CD14-positive monocyte (primary cell): ENCODE measurements around the gene TRUB1. TPM values are rescaled to one million over a fixed set of nuclear protein-coding genes. Genes with fewer than 3 reads are reported as not detected.

Experiments
- DNase-seq, 3 donors: peaks; one replicate each; pipeline ENCODE4 v3.0.0-alpha.2; 2011 to 2022
- H2AFZ ChIP-seq: 2 replicates; pipeline ENCODE4 v1.6.0; 2012; ENCODE audit warnings: mild to moderate bottlenecking, low read depth, low read length, inconsistent platforms; ENCODE audit not compliant: insufficient read depth, poor library complexity, severe bottlenecking
- H3K27ac ChIP-seq, 2 donors: 1 replicate in 1 of 2; 2 replicates in 1 of 2; pipeline ENCODE4 v1.5.1; 2012 to 2013; ENCODE audit warnings: low read length in 2 of 2, control low read depth in 1 of 2, inconsistent platforms in 1 of 2, low read depth in 1 of 2, mild to moderate bottlenecking in 1 of 2
- H3K27me3 ChIP-seq, 2 donors: one replicate each; pipeline versions ENCODE4 v1.6.0 to v1.6.1; 2011 to 2013; ENCODE audit warnings: low read length in 2 of 2; ENCODE audit not compliant: control insufficient read depth in 2 of 2, insufficient read depth in 2 of 2
- H3K36me3 ChIP-seq, 2 donors: replicated peaks in 1 of 2; 1 replicate in 1 of 2; 2 replicates in 1 of 2; pipeline versions ENCODE4 v1.5.1 to v1.6.1; 2012 to 2013; ENCODE audit warnings: low read length in 2 of 2, control low read depth in 1 of 2, inconsistent platforms in 1 of 2, mild to moderate bottlenecking in 1 of 2; ENCODE audit not compliant: insufficient read depth in 2 of 2, control insufficient read depth in 1 of 2
- H3K4me1 ChIP-seq, 2 donors: 1 replicate in 1 of 2; 2 replicates in 1 of 2; pipeline versions ENCODE4 v1.5.1 to v1.6.1; 2012 to 2013; ENCODE audit warnings: low read length in 2 of 2, control low read depth in 1 of 2, inconsistent platforms in 1 of 2, mild to moderate bottlenecking in 1 of 2, moderate library complexity in 1 of 2; ENCODE audit not compliant: insufficient read depth in 2 of 2, control insufficient read depth in 1 of 2
- H3K4me2 ChIP-seq: replicated peaks from 2 replicates; pipeline ENCODE3; 2012; ENCODE audit warnings: low read length, moderate library complexity, mild to moderate bottlenecking; ENCODE audit not compliant: poor library complexity, severe bottlenecking; ENCODE audit errors: extremely low read depth
- H3K4me3 ChIP-seq, 3 experiments: fragments of 200-600 bp in 1 of 3; sonication (generic) in 1 of 3; replicated peaks in 1 of 3; 1 replicate in 2 of 3; 2 replicates in 1 of 3; pipeline ENCODE4 v1.5.1; 2011 to 2013; ENCODE audit warnings: low read length in 3 of 3, mild to moderate bottlenecking in 3 of 3, control low read depth in 2 of 3, low read depth in 2 of 3, inconsistent platforms in 1 of 3, moderate library complexity in 1 of 3
- H3K79me2 ChIP-seq: 2 replicates; pipeline ENCODE4 v1.6.0; 2012; ENCODE audit warnings: mild to moderate bottlenecking, control low read depth, inconsistent platforms, low read length, moderate library complexity; ENCODE audit not compliant: insufficient read depth
- H3K9ac ChIP-seq: 2 replicates; pipeline ENCODE4 v1.6.0; 2017; ENCODE audit warnings: low read length, mild to moderate bottlenecking; ENCODE audit not compliant: insufficient read depth, poor library complexity, severe bottlenecking
- H3K9me3 ChIP-seq, 2 donors: replicated peaks in 1 of 2; 1 replicate in 1 of 2; 2 replicates in 1 of 2; pipeline versions ENCODE4 v1.5.1 to v1.6.1; 2012 to 2013; ENCODE audit warnings: low read length in 2 of 2, control low read depth in 1 of 2; ENCODE audit not compliant: control insufficient read depth in 1 of 2, insufficient read depth in 1 of 2
- H4K20me1 ChIP-seq: 2 replicates; pipeline ENCODE4 v1.6.0; 2012; ENCODE audit warnings: mild to moderate bottlenecking, low read length, control low read depth, moderate library complexity; ENCODE audit not compliant: insufficient read depth
- H3K27ac Mint-ChIP-seq, 7 donors: one replicate each; pipeline ENCODE4 v1.8.0; 2020; ENCODE audit warnings: mild to moderate bottlenecking in 7 of 7, mixed read lengths in 7 of 7, moderate library complexity in 6 of 7, inconsistent platforms in 2 of 7
- H3K27me3 Mint-ChIP-seq, 3 donors: one replicate each; pipeline ENCODE4 v1.8.0; 2021 to 2022; ENCODE audit warnings: low read depth in 3 of 3, mild to moderate bottlenecking in 3 of 3, mixed read lengths in 3 of 3, moderate library complexity in 3 of 3, inconsistent platforms in 1 of 3
- H3K36me3 Mint-ChIP-seq, 2 donors: one replicate each; pipeline ENCODE4 v1.8.0; 2020; ENCODE audit warnings: mixed read lengths in 2 of 2, inconsistent platforms in 1 of 2, mild to moderate bottlenecking in 1 of 2
- H3K4me1 Mint-ChIP-seq: one replicate; pipeline ENCODE4 v1.8.0; 2020; ENCODE audit warnings: mild to moderate bottlenecking, mixed read lengths
- H3K4me3 Mint-ChIP-seq, 2 donors: one replicate each; pipeline ENCODE4 v1.8.0; 2020; ENCODE audit warnings: mild to moderate bottlenecking in 2 of 2, mixed read lengths in 2 of 2, moderate library complexity in 1 of 2
- H3K9me3 Mint-ChIP-seq, 7 donors: one replicate each; pipeline ENCODE4 v1.8.0; 2020 to 2022; ENCODE audit warnings: mixed read lengths in 7 of 7, mild to moderate bottlenecking in 6 of 7, moderate library complexity in 6 of 7, inconsistent platforms in 2 of 7
- CTCF ChIP-seq: fragments of 200-600 bp; IDR thresholded peaks from one replicate; pipeline ENCODE4 v1.8.0; 2022; ENCODE audit warnings: antibody characterized with exemption, mild to moderate bottlenecking
- WGBS: methylation state at CpG from one replicate; pipeline ENCODE4 v1.1.5; 2013; ENCODE audit warnings: missing lambda C conversion rate; ENCODE audit not compliant: insufficient coverage; 5-methylcytosine and 5-hydroxymethylcytosine counted together
- intact Hi-C, 2 donors: fragments of 100-400 bp; cut with micrococcal nuclease; formaldehyde crosslinking; loops; one replicate each; pipeline versions ENCODE4 v1.15.0 to v1.15.1; 2023
- polyA plus RNA-seq, 3 donors: library from polyadenylated mRNA; depleted of rRNA in 1 of 3; unstranded in 2 of 3; stranded (reverse) in 1 of 3; fragments of 300-500 nt in 2 of 3; fragments of >200 nt in 1 of 3; fragmentation: Illumina TruSeq in 2 of 3; gene quantifications; 1 replicate in 2 of 3; 2 replicates in 1 of 3; pipeline ENCODE4 v1.2.3, GENCODE V29; 2012 to 2021

TRUB1 gene
- polyA plus RNA-seq, 3 donors: 3.0 to 5.0 (median 3.3) TPM

GRCh38 chr10:114900658-114901057 lies 37.3 kb upstream of the TRUB1 start:
- Mint-ChIP-seq H3K4me1 (no peaks in the 10 kb centered on the region), H3K9me3 (peaks cover 0 to 3% (median 0%) of the 10 kb centered on the region in 7 donors), H3K4me3 (no peak overlapping the region), H3K27ac (no peak overlapping the region), H3K36me3 (no peaks in the 10 kb centered on the region), H3K27me3 (peaks cover 0 to 6% (median 2%) of the 10 kb centered on the region in 3 donors)
- peaks cover 0 to 4% of the 10 kb centered on the region in 2 donors for H3K27me3 ChIP-seq
- no peaks in the 10 kb centered on the region for H3K4me1 ChIP-seq
- TF ChIP-seq CTCF: no peak
- intact Hi-C loops: no loop called here
- no peak overlapping the region for H3K4me3 ChIP-seq
- H3K79me2 ChIP-seq: no peaks in the 10 kb centered on the region
- 95% methylated on average over 9 of the region's 12 CpGs for WGBS
- H3K27ac ChIP-seq: no peak overlapping the region
- DNase-seq: no peak
- H3K9me3 ChIP-seq: no peaks in the 10 kb centered on the region
- no peaks in the 10 kb centered on the region for H4K20me1 ChIP-seq
- no peaks in the 10 kb centered on the region for H3K36me3 ChIP-seq
- H2AFZ ChIP-seq: no peak overlapping the region
- H3K4me2 ChIP-seq: no peak overlapping the region
- H3K9ac ChIP-seq: no peak overlapping the region

- Histone ChIP-seq H3K9me3 (no peaks in the 10 kb centered on the region), H2AFZ (no peak overlapping the region), H3K36me3 (no peaks in the 10 kb centered on the region), H3K27me3 (peaks cover 0 to 6% of the 10 kb centered on the region in 2 donors), H3K4me2 (no peak overlapping the region), H3K79me2 (no peaks in the 10 kb centered on the region), H3K27ac (no peak overlapping the region), H3K4me3 (no peak overlapping the region), H3K4me1 (no peaks in the 10 kb centered on the region), H4K20me1 (no peaks in the 10 kb centered on the region), H3K9ac (no peak overlapping the region)
- Mint-ChIP-seq H3K27ac (peak overlapping the region in 1 of 7 donors; percentile 35), H3K36me3 (no peaks in the 10 kb centered on the region), H3K27me3 (peaks cover 4 to 6% (median 5%) of the 10 kb centered on the region in 3 donors), H3K9me3 (peaks cover 0 to 3% (median 0%) of the 10 kb centered on the region in 7 donors), H3K4me3 (no peak overlapping the region), H3K4me1 (no peaks in the 10 kb centered on the region)
- intact Hi-C loops: no loop called here
- DNase-seq: no peak
- no CpG with 5 or more reads among the region's 1 CpG for WGBS
- no peak for TF ChIP-seq CTCF
These were observed 35.8 kb upstream of the TRUB1 start for GRCh38 chr10:114902151-114902550.
